ENCODE results near the gene PDS5B.

Gene PDS5B

GRCh38 chr13:32639502-32640105 lies 53.4 kb downstream of the PDS5B start:
- Histone ChIP-seq H3K4me3 (no peak overlapping the region), H3K4me1 (no peaks in the 10 kb centered on the region), H3K9me3 (no peaks in the 10 kb centered on the region), H3K27me3 (no peaks in the 10 kb centered on the region), H3K36me3 (no peaks in the 10 kb centered on the region), H3K27ac (no peak overlapping the region)
- peak; percentile 76 to 87 for TF ChIP-seq CTCF (IDR thresholded peaks at IDR 0.05)
- peak; percentile 65 to 72 for DNase-seq
- intact Hi-C loops (cut with DNase I; ENCODE audit: low total_unique reads), result loop anchor here (5.0 kb wide), 1 partner anchor 52 kb away; the partner anchor contains the start of gene PDS5B

- no peak for DNase-seq
- H3K9me3 ChIP-seq, result no peaks in the 10 kb centered on the region
- intact Hi-C loops (cut with DNase I; ENCODE audit: low total_unique reads), result no loop called here
- no peaks in the 10 kb centered on the region for H3K36me3 ChIP-seq
- peaks cover 0 to 3% (median 0%) of the 10 kb centered on the region in 4 donors for H3K4me1 ChIP-seq
- H3K4me3 ChIP-seq, result no peak overlapping the region
- H3K27ac ChIP-seq, result no peak overlapping the region
- TF ChIP-seq CTCF (IDR thresholded peaks at IDR 0.05), result no peak
- H3K27me3 ChIP-seq, result no peaks in the 10 kb centered on the region
Measured at GRCh38 chr13:32642316-32642715, 56.1 kb downstream of the PDS5B start.

GRCh38 chr13:32642858-32643257 lies 56.6 kb downstream of the PDS5B start:
- Histone ChIP-seq H3K4me1 (peaks cover 0 to 7% (median under 1%) of the 10 kb centered on the region in 4 donors), H3K27ac (no peak overlapping the region), H3K9me3 (no peaks in the 10 kb centered on the region), H3K4me3 (no peak overlapping the region), H3K27me3 (no peaks in the 10 kb centered on the region), H3K36me3 (no peaks in the 10 kb centered on the region)
- DNase-seq, result no peak
- TF ChIP-seq CTCF (IDR thresholded peaks at IDR 0.05), result no peak
- intact Hi-C loops (cut with DNase I; ENCODE audit: low total_unique reads), result no loop called here

- intact Hi-C loops (cut with DNase I; ENCODE audit: low total_unique reads), result no loop called here
- H3K27ac ChIP-seq, result no peak overlapping the region
- DNase-seq, result no peak
- no peak overlapping the region for H3K4me3 ChIP-seq
- no peak for TF ChIP-seq CTCF (IDR thresholded peaks at IDR 0.05)
- H3K9me3 ChIP-seq, result no peaks in the 10 kb centered on the region
- no peaks in the 10 kb centered on the region for H3K36me3 ChIP-seq
- peaks cover 0 to 25% (median 4%) of the 10 kb centered on the region in 4 donors for H3K4me1 ChIP-seq
- H3K27me3 ChIP-seq, result no peaks in the 10 kb centered on the region
Measured at GRCh38 chr13:32645854-32646253, 59.6 kb downstream of the PDS5B start.

- intact Hi-C loops (cut with DNase I; ENCODE audit: low total_unique reads), result no loop called here
- Histone ChIP-seq H3K27me3 (no peaks in the 10 kb centered on the region), H3K9me3 (no peaks in the 10 kb centered on the region), H3K4me1 (peaks cover 0 to 41% (median 14%) of the 10 kb centered on the region in 4 donors), H3K27ac (no peak overlapping the region), H3K4me3 (no peak overlapping the region), H3K36me3 (no peaks in the 10 kb centered on the region)
- DNase-seq, result no peak
- no peak for TF ChIP-seq CTCF (IDR thresholded peaks at IDR 0.05)
Measured at GRCh38 chr13:32647926-32648325, 61.7 kb downstream of the PDS5B start.

Data from tibial artery (tissue), 4 donors.